ENCODE data around the gene ASPHD2. TPM values are rescaled to one million over a fixed set of nuclear protein-coding genes. Genes with fewer than 3 reads are reported as not detected.
A peak's percentile ranks its signal among the peaks of the same experiment; 100 is the strongest.

ASPHD2 gene
- total RNA-seq, 1 experiment from 2014 or later, result not detected

- Mint-ChIP-seq H3K27me3 (ENCODE audit: insufficient read depth, unreplicated experiment) (no peaks in the 10 kb centered on the region), H3K9me3 (ENCODE audit: unreplicated experiment) (no peaks in the 10 kb centered on the region), H3K36me3 (ENCODE audit: insufficient read depth, unreplicated experiment) (peaks cover 27% of the 10 kb centered on the region), H3K4me3 (ENCODE audit: unreplicated experiment) (no peak overlapping the region), H3K4me1 (ENCODE audit: low read depth, unreplicated experiment) (peaks cover 18% of the 10 kb centered on the region), H3K27ac (ENCODE audit: unreplicated experiment) (no peak overlapping the region)
- Histone ChIP-seq H3K27me3 (replicated peaks; ENCODE audit: control insufficient read depth, insufficient read depth, low read length) (no peaks in the 10 kb centered on the region), H3K4me3 (ENCODE audit: low read depth, low read length) (no peak overlapping the region), H3K9me3 (no peaks in the 10 kb centered on the region), H3K36me3 (ENCODE audit: control insufficient read depth, insufficient read depth, low read length) (peaks cover 2% of the 10 kb centered on the region), H3K4me1 (0 out of 2 replicates have a peak, but pooled peaks cover 6% of the 10 kb centered on the region)
- DNase-seq, result no peak
- CTCF ChIA-PET, result no interaction called here
- POLR2A ChIA-PET, result no interaction called here
- intact Hi-C loops (cut with micrococcal nuclease; ENCODE audit: unreplicated experiment), result no loop called here
- no TSS peak for BruUV-seq (replicated peaks)
- TF ChIP-seq, protein P1, sequence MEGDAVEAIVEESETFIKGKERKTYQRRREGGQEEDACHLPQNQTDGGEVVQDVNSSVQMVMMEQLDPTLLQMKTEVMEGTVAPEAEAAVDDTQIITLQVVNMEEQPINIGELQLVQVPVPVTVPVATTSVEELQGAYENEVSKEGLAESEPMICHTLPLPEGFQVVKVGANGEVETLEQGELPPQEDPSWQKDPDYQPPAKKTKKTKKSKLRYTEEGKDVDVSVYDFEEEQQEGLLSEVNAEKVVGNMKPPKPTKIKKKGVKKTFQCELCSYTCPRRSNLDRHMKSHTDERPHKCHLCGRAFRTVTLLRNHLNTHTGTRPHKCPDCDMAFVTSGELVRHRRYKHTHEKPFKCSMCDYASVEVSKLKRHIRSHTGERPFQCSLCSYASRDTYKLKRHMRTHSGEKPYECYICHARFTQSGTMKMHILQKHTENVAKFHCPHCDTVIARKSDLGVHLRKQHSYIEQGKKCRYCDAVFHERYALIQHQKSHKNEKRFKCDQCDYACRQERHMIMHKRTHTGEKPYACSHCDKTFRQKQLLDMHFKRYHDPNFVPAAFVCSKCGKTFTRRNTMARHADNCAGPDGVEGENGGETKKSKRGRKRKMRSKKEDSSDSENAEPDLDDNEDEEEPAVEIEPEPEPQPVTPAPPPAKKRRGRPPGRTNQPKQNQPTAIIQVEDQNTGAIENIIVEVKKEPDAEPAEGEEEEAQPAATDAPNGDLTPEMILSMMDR (IDR thresholded peaks at IDR 0.05; ENCODE audit: insufficient read depth in 1 of 2, low read depth in 1 of 2, low read length in 1 of 2, severe bottlenecking in 1 of 2, unreplicated experiment in 1 of 2), result no peak
Observed at GRCh38 chr22:26476705-26477340, 47.8 kb downstream of the ASPHD2 start.

DNA sequence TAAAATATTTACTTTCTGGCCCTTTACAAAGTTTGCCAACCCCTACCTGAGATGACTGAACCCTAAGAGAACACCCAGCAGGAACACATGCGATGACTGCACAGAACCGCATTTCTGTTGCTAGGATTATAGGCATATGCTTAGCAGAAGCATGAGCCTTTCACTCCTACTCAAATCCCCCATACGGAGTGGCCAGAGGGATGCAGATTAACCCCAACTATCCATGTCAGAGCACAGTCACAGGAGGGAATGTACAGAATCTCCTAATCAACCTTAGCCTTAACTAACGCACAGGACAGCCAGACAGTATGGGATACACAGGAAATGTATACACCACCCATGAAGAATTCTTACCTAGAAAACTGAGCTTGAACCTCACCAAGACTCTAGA is 48.3 kb downstream of the ASPHD2 start:
- Mint-ChIP-seq H3K36me3 (ENCODE audit: insufficient read depth, unreplicated experiment) (peaks cover 27% of the 10 kb centered on the region), H3K27ac (ENCODE audit: unreplicated experiment) (peak overlapping the region; percentile 49), H3K27me3 (ENCODE audit: insufficient read depth, unreplicated experiment) (no peaks in the 10 kb centered on the region), H3K4me1 (ENCODE audit: low read depth, unreplicated experiment) (peaks cover 22% of the 10 kb centered on the region), H3K9me3 (ENCODE audit: unreplicated experiment) (no peaks in the 10 kb centered on the region), H3K4me3 (ENCODE audit: unreplicated experiment) (no peak overlapping the region)
- Histone ChIP-seq H3K9me3 (no peaks in the 10 kb centered on the region), H3K36me3 (ENCODE audit: control insufficient read depth, insufficient read depth, low read length) (peaks cover 2% of the 10 kb centered on the region), H3K4me3 (ENCODE audit: low read depth, low read length) (no peak overlapping the region), H3K27me3 (replicated peaks; ENCODE audit: control insufficient read depth, insufficient read depth, low read length) (no peaks in the 10 kb centered on the region), H3K4me1 (peaks cover 6% of the 10 kb centered on the region; the same call in 1 of the 2 replicates)
- TF ChIP-seq, protein P1 (IDR thresholded peaks at IDR 0.05; ENCODE audit: insufficient read depth in 1 of 2, low read depth in 1 of 2, low read length in 1 of 2, severe bottlenecking in 1 of 2, unreplicated experiment in 1 of 2), result no peak
- BruUV-seq (replicated peaks), result no TSS peak
- ChIA-PET POLR2A (no interaction called here), CTCF (no interaction called here)
- intact Hi-C loops (cut with micrococcal nuclease; ENCODE audit: unreplicated experiment), result no loop called here
- DNase-seq, result no peak

GRCh38 chr22:26479043-26479791 is 50.2 kb downstream of the ASPHD2 start:
- Histone ChIP-seq H3K36me3 (ENCODE audit: control insufficient read depth, insufficient read depth, low read length) (peaks cover 2% of the 10 kb centered on the region), H3K4me3 (ENCODE audit: low read depth, low read length) (no peak overlapping the region), H3K9me3 (no peaks in the 10 kb centered on the region), H3K27me3 (replicated peaks; ENCODE audit: control insufficient read depth, insufficient read depth, low read length) (no peaks in the 10 kb centered on the region), H3K4me1 (peaks cover 12% of the 10 kb centered on the region; the same call in 1 of the 2 replicates)
- intact Hi-C loops (cut with micrococcal nuclease; ENCODE audit: unreplicated experiment), result no loop called here
- Mint-ChIP-seq H3K4me3 (ENCODE audit: unreplicated experiment) (peak overlapping the region; percentile 60), H3K9me3 (ENCODE audit: unreplicated experiment) (no peaks in the 10 kb centered on the region), H3K27ac (ENCODE audit: unreplicated experiment) (peak overlapping the region; percentile 75), H3K36me3 (ENCODE audit: insufficient read depth, unreplicated experiment) (peaks cover 36% of the 10 kb centered on the region), H3K4me1 (ENCODE audit: low read depth, unreplicated experiment) (peaks cover 30% of the 10 kb centered on the region), H3K27me3 (ENCODE audit: insufficient read depth, unreplicated experiment) (no peaks in the 10 kb centered on the region)
- BruUV-seq (replicated peaks), result no TSS peak
- CTCF ChIA-PET, result interaction anchor here (0.6 to 0.7 kb wide), 2 partner anchors 94 to 101 kb away, joined by 3 read pairs; no protein-coding TSS in a partner anchor
- POLR2A ChIA-PET, result no interaction called here
- DNase-seq, result no peak
- TF ChIP-seq, protein P1 (IDR thresholded peaks at IDR 0.05; ENCODE audit: insufficient read depth in 1 of 2, low read depth in 1 of 2, low read length in 1 of 2, severe bottlenecking in 1 of 2, unreplicated experiment in 1 of 2), result no peak

Data from Caco-2 (cell line).